Measurements from ENCODE around the gene ETV3. TPM values are rescaled to one million over a fixed set of nuclear protein-coding genes. Genes with fewer than 3 reads are reported as not detected.

The ETV3 gene
- total RNA-seq, 1 donor from 2014 or later = 16.8 TPM

DNA sequence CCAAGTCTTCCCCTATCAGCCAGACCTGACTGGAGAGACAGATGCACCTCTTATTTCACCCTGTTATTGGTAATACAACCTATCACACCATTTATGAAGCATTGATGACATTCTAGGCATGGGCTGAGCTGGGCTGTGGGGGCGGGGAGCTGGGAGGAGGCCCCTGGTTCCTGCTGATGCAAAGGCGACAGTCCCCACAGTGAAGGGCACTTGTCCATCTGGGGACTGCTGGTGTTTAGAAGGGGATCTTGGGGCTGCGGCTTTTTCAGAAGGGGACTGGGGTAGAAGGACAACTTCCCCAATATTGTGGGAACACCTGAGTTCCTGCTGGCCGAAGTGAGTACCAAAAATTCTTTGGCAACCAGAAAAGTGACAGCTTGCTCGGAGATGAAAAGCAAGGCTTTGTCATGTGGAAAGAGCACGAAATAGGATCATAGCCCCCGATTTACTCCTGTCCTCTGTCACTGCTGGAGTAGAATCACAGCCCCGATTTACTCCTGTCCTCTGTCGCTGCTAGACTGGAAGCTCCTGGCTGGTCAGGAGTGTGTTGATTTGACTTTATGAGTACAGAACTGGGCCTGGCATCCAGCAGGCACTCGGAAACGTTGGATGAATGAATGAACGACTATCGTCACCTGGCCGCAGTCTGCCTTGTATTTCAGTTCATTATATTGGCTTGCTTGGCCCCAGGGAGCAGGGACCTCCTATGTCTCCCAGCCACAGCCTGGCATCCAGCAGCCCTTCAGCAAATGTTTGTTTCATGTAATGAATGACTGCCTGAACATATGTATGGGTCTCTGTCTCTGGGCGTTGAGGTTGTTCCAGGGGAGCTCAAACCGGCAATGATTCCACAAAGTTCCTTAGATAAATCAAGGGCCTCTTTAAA lies 22.1 kb downstream of the ETV3 start:
- intact Hi-C loops (cut with micrococcal nuclease) = no loop called here
- DNase-seq (no peak), ATAC-seq (no peak)

DNA sequence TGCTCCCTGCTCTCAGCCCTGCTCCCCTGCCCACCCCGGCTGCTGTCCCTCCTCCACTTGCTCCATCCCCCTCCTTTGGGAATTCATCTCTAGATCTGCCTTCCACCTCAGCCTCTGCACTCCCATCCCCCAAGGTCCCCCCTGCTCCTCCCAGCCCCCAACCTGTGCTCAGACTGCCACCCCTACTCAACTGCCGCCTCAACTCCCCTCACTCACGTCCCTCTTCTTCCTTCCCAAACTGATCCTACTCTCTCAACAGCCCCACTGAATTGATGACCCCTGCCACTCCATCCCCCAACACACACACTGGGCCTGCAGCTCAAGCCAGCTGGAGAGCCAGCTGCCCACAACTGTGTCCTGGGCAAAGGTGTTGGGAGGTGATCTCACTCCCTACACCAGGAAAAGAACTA lies 22.8 kb downstream of the ETV3 start:
- intact Hi-C loops (cut with micrococcal nuclease) = no loop called here
- no peak for DNase-seq

DNA sequence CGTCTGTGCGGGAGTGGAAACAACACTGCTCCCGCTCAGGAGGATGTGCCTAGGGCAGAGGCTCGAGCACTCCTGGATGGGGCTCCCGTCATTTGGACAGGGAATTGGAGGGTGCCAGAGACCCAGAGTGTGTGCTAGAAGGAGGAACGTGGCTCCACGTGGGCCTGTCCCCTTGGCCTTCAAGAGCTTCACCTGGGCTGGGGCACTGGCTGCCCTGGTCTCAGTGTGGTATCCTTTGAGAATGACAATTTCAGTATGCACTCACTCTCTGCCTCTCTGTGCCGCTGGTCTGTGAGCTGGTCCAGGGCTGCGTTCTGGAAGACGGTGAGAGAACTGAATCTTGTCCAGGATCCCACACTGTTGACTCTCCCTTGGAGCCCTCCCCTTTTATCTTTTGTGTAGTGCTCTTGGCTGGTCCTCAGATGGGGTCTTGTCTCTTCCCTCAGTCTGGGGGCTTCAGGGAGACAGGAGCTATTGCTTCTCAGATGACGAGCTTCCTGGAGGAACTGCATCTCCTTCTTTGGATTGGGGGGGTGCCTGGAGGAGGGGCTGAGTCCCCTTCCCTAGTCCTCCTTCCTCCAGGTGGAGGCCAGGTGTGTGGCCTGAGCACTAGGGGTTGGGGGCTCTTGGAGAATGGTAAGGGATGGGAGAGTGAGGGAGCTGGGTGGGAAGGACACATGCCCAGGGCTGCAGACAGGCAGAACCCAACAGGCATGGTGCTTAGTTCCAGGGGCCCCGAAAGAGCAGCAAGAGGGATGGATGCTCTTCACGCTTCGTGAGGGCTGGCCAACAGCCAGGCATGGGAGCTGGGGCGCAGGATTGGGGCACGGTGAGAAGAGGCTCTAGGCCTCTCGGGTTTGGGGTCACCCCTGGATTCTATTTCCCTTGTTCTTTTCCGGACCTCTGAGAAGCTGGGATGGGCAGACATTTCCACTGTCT lies 23.7 kb downstream of the ETV3 start:
- ATAC-seq (no peak), DNase-seq (no peak)
- intact Hi-C loops (cut with micrococcal nuclease) = no loop called here

More for the DNA sequence above, 22.8 kb downstream of the ETV3 start:
- ATAC-seq = no peak

GRCh38 chr1:157113631-157114030 lies 24.6 kb downstream of the ETV3 start:
- no peak for ATAC-seq

DNA sequence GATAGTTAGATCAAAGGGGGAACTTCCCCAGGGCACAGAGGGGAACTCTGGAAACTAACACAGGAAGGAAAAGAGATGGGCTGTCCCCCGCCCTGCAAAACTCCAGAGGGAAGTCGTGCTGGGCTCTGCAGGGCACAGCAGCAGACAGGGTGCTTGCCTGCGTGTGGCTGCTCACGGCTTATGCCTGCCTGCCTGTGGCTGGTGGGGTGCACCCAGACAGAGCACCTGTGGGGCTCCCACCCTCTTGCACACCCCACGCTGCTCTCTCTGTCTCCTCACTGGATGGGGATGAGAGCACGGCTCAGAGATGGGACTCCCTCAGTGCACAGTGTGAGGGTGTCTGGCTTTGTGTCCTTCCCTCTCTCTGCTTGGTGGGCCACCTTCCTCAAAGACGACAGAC lies 25.1 kb downstream of the ETV3 start:
- DNase-seq (no peak), ATAC-seq (peak; percentile 63)
- intact Hi-C loops (cut with micrococcal nuclease) = no loop called here

More at GRCh38 chr1:157113631-157114030, 24.6 kb downstream of the ETV3 start:
- intact Hi-C loops (cut with micrococcal nuclease) = no loop called here
- DNase-seq = no peak

- ATAC-seq (no peak), DNase-seq (no peak)
- intact Hi-C loops (cut with micrococcal nuclease) = no loop called here
These were observed 25.9 kb downstream of the ETV3 start for GRCh38 chr1:157112186-157112867.

DNA sequence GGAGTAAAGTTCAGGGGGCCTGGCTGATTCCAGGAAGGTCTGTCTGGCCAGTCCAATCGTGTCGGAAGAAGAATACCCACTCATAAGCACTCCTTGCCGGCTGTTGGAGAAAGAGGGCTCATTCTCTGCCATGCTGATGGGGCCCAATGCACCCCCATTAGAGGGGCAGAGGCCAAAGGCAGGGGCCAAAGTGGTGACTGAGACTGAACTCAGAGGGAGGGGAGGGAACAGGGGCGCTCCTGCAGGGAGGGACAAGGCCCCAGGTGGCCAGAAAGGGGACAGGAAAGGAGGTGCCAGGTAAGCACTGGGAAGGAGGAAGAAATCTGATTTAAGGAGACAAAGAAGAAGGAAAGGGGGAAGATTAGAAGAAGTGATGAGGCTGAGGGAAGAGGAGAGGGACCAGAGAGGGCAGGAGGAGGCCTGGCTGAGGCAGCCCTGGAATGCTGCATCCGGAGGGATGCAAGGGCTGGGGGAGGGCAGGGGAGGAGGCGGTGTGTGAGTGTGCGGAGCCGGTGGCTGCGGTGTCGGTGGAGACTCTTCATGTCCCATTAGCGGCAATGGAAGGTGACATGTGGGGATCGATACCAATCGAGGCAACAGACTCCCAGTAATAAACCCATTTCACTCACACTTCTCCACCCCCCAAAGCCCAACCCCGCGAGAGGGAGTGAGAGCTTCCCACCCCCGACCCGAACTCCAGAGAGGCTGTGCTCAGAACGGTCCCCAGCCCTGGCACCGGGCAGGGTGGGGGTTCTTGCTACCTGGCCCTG lies 26.6 kb downstream of the ETV3 start:
- intact Hi-C loops (cut with micrococcal nuclease) = no loop called here
- DNase-seq (no peak), ATAC-seq (no peak)

GRCh38 chr1:157110686-157111085 lies 27.5 kb downstream of the ETV3 start:
- DNase-seq (no peak), ATAC-seq (no peak)
- intact Hi-C loops (cut with micrococcal nuclease) = no loop called here

GRCh38 chr1:157110003-157110402 lies 28.2 kb downstream of the ETV3 start:
- ATAC-seq (no peak), DNase-seq (no peak)
- intact Hi-C loops (cut with micrococcal nuclease) = no loop called here

DNA sequence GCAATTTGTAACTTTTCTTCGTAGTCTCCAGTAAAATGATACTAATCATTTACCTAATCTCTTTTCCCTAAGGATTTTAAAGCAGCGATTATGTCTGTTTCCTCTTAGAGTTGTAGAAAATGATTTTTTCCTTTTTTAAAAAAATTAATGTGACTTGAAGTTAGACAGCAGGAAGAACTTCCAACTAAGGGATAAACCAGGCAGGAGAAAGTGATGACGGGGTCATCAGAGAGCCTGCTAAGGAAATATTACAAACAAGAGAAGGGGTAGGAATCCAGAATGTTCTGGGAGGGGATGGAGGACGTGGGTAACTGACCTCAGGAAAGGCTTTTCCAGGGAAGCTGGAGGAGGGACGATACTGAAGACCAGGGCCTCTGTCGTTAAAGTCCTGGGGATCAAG lies 29.7 kb downstream of the ETV3 start:
- no peak for ATAC-seq
- no peak for DNase-seq
- intact Hi-C loops (cut with micrococcal nuclease) = no loop called here

DNA sequence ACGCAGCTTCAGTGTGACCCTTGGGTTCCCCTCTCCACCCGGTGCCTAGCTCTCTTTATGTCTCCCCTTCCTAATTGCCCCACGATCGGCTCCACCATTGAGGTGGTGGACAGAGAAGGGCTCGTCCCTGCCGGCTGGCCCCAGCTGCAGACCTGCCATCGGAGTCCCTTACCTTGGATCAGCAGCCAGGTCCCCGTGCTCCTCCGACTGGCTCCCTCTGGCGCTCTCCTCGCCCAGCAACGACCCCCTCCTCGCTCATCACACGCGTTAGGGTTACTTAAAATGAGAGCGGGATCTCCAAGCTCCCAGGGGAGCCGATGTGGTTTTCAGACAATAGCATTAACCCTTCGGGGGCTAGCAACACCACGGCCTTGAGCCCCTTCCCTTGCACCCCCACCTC lies 30.5 kb downstream of the ETV3 start:
- DNase-seq = no peak
- intact Hi-C loops (cut with micrococcal nuclease) = no loop called here
- ATAC-seq = no peak

GRCh38 chr1:157106813-157107189 lies 31.4 kb downstream of the ETV3 start:
- ATAC-seq (no peak), DNase-seq (no peak)
- intact Hi-C loops (cut with micrococcal nuclease) = no loop called here

DNA sequence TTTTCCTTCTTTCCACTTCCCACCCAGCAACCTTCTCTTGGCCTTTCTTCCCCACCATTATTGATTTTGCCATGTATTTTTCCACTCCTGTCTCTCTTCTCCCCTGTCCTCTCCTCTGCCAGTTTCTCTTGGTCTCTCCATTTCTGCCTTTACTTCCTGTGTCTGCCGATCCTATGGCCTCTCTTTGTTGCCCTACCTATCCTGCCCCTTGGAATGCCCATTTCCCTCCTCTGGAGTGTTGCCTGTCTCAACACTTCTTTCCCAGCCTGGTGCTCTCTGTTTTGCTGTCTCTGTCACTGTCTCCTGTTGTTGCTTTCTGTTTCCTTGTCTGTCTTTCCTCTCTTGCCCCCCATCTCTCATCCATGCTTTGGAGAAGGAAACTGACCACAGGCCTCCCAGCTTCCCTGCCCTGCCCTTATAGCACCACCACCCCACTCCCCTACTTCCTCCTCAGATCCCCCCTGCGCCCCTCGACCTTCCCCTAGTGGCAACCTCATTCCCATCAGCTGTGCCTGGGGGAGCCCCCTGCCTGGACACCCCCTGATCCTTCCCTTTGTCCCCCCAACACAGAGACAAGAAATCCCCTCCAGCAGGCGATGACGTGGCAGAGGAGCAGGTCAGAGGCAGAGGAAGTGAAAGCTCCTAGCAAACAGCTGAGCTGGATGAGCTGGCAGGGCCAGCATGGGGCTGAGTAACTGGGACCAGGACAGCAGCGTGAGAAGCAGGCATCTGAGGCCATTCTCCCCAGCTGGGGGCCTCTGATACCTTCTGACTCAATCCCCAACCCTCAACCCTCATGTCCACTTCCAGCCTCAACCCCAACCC lies 32.0 kb downstream of the ETV3 start:
- peak; percentile 52 for ATAC-seq
- DNase-seq = peak; percentile 48
- intact Hi-C loops (cut with micrococcal nuclease) = no loop called here

DNA sequence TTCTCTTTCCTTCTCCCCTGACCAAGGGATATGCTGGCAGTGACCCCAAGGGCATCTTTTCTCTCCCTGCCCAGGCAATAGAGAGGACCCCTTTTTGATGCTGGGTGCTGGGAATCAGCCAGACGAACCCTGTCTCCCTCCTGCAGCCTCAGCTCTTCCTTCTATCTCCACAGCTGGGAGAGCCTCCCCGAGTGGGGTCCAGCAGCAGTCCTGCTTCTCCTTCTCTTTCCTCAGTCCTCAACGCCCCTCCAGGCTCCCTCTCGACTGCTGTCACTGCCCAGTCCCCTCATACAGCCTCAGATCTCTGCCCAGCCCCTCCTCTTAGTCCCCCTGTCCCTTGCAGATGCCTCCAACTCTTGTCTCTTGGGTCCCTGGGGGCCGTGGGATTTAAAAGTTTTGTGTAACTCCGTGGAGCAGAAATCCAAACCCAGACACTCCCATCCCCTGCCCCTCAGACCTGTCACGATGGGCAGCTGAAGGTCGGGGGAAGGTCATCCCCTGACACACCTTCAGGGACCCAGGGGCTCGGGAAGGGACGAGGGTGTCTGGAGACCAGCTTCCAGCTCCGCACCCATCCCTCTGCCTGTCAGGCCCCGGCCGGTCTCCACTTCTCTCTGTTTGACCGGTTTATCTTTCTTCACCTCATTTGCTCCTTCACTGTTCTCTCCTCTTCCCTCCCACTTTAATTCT lies 32.8 kb downstream of the ETV3 start:
- ATAC-seq (no peak), DNase-seq (no peak)
- intact Hi-C loops (cut with micrococcal nuclease) = no loop called here

GRCh38 chr1:157104598-157105293 lies 33.4 kb downstream of the ETV3 start:
- intact Hi-C loops (cut with micrococcal nuclease) = no loop called here
- ATAC-seq (no peak), DNase-seq (no peak)

- no peak for ATAC-seq
- DNase-seq = no peak
- intact Hi-C loops (cut with micrococcal nuclease) = no loop called here
These were observed 34.9 kb downstream of the ETV3 start for GRCh38 chr1:157103268-157103667.

DNA sequence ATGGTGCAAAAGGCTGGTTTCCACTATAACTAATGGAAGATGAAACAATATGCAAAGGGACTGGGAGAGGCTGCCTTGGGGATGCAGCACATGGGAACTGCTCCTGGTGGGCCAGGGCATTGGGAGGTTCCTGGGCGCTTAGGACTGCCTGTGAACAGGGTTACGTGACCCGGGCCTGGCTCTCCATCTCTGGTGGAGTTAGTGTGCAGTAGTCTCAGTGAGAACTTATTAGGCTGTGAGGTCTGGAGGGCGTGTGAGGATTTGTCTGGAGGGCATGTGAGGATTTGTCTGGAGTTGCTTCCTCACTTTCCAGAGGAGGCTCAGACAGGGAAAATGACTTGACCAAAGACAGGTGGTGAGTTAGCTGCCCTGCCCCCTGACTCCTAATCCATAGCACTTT lies 37.0 kb downstream of the ETV3 start:
- no peak for DNase-seq
- no peak for ATAC-seq
- intact Hi-C loops (cut with micrococcal nuclease) = no loop called here
